ENCODE data around the gene LHFPL6.

GRCh38 chr13:39296193-39296592, 306.8 kb downstream of the LHFPL6 start:
- TF ChIP-seq CTCF (IDR thresholded peaks at IDR 0.05; ENCODE audit: insufficient read depth, low read depth, low read length) (no peak), EZH2 (IDR thresholded peaks at IDR 0.05; ENCODE audit: insufficient read depth, low read length) (no peak)

All from astrocyte (in vitro differentiated cells and primary cell).